Fibroblast of skin of right biceps (primary cell): ENCODE results near the gene COMMD7.
"Not testable (repeated sequence)": the region's sequence is repeated elsewhere in the genome, so short reads cannot be mapped to it uniquely, and the experiment has no call there.

Experiments used
- DNase-seq: peaks from one replicate; pipeline ENCODE4 v3.0.0-alpha.2; 2013

COMMD7 gene

GRCh38 chr20:32765230-32765875 lies 22.1 kb upstream of the COMMD7 start:
- not testable (repeated sequence) for DNase-seq

GRCh38 chr20:32764005-32764960 lies 21.0 kb upstream of the COMMD7 start:
- no peak for DNase-seq

- DNase-seq: no peak
These were observed 20.1 kb upstream of the COMMD7 start for GRCh38 chr20:32763202-32764004.

- no peak for DNase-seq
These were observed 19.5 kb upstream of the COMMD7 start for GRCh38 chr20:32762754-32763201.

GRCh38 chr20:32761831-32762753 lies 18.8 kb upstream of the COMMD7 start, which contains the start of gene DNMT3B:
TSS of gene DNMT3B (plus strand) at chr20:32762385. CDS start at chr20:32780324, 17,939 bp downstream.
- DNase-seq: peak; percentile 87

- no peak for DNase-seq
These were observed 18.2 kb upstream of the COMMD7 start for GRCh38 chr20:32761417-32761830.

GRCh38 chr20:32756156-32756555 lies 12.9 kb upstream of the COMMD7 start:
- DNase-seq: no peak

- peak; percentile 46 for DNase-seq
These were observed 10.5 kb upstream of the COMMD7 start for GRCh38 chr20:32753731-32754130.

- DNase-seq: peak; percentile 86
These were observed 9.4 kb upstream of the COMMD7 start for GRCh38 chr20:32752458-32753250.

- no peak for DNase-seq
These were observed 8.6 kb upstream of the COMMD7 start for GRCh38 chr20:32751702-32752457.

GRCh38 chr20:32751293-32751692 lies 8.0 kb upstream of the COMMD7 start:
- no peak for DNase-seq

GRCh38 chr20:32749914-32750637 lies 6.8 kb upstream of the COMMD7 start:
- no peak for DNase-seq

GRCh38 chr20:32742322-32743236 lies 688 bp downstream of the COMMD7 start:
- no peak for DNase-seq

- DNase-seq: no peak
These were observed 2.1 kb downstream of the COMMD7 start for GRCh38 chr20:32741151-32741550.

- peak; percentile 89 for DNase-seq
These were observed 5.7 kb downstream of the COMMD7 start for GRCh38 chr20:32737371-32738223.

GRCh38 chr20:32731882-32732266 lies 11.4 kb downstream of the COMMD7 start:
- no peak for DNase-seq

GRCh38 chr20:32729334-32729733 lies 13.9 kb downstream of the COMMD7 start:
- not testable (repeated sequence) for DNase-seq
